Esophagus muscularis mucosa (tissue), 4 donors: ENCODE measurements around the gene MARK3. TPM values are rescaled to one million over a fixed set of nuclear protein-coding genes. Genes with fewer than 3 reads are reported as not detected.
A peak's percentile ranks its signal among the peaks of the same experiment; 100 is the strongest.

Source experiments
- DNase-seq: peaks from one replicate; pipeline ENCODE4 v3.0.0-alpha.2; 2017; ENCODE audit errors: extremely low spot score
- H3K27ac ChIP-seq, 4 donors: fragments of 200-600 bp; sonication (generic); replicated peaks in 1 of 4; 1 replicate in 3 of 4; 2 replicates in 1 of 4; pipeline ENCODE4 v1.5.1; 2016 to 2019; ENCODE audit warnings: mild to moderate bottlenecking in 1 of 4
- H3K27me3 ChIP-seq, 4 donors: fragments of 200-600 bp; sonication (generic); one replicate each; pipeline versions ENCODE4 v1.5.1 to v1.6.0; 2016 to 2019
- H3K36me3 ChIP-seq, 4 donors: fragments of 200-600 bp; sonication (generic); one replicate each; pipeline ENCODE4 v1.5.1; 2016 to 2019
- H3K4me1 ChIP-seq, 4 donors: fragments of 200-600 bp; sonication (generic); one replicate each; pipeline ENCODE4 v1.5.1; 2016 to 2019
- H3K4me3 ChIP-seq, 4 donors: fragments of 200-600 bp; sonication (generic); 1 replicate in 2 of 4; 2 replicates in 2 of 4; pipeline ENCODE4 v1.5.1; 2016 to 2019; ENCODE audit warnings: mild to moderate bottlenecking in 4 of 4, moderate library complexity in 1 of 4
- H3K9me3 ChIP-seq, 4 donors: fragments of 200-600 bp; sonication (generic); 1 replicate in 3 of 4; 2 replicates in 1 of 4; pipeline ENCODE4 v1.5.1; 2016 to 2019
- CTCF ChIP-seq, 3 experiments: fragments of 200-600 bp in 2 of 3; fragments of 450-650 bp in 1 of 3; sonication (generic) in 2 of 3; IDR thresholded peaks; one replicate each; pipeline ENCODE4 v1.5.1; 2017 to 2019; ENCODE audit warnings: antibody characterized with exemption in 3 of 3, mild to moderate bottlenecking in 2 of 3, moderate library complexity in 1 of 3
- EP300 ChIP-seq: sonication (generic); formaldehyde crosslinking; IDR thresholded peaks from one replicate; pipeline ENCODE4 v1.6.1; 2017; ENCODE audit warnings: antibody characterized with exemption
- POLR2A ChIP-seq: fragments of 450-650 bp; IDR thresholded peaks from one replicate; pipeline ENCODE4 v1.6.1; 2017; ENCODE audit warnings: antibody characterized with exemption, moderate library complexity, mild to moderate bottlenecking, low read depth
- POLR2AphosphoS5 ChIP-seq, 2 donors: sonication (generic); formaldehyde crosslinking; IDR thresholded peaks; one replicate each; pipeline ENCODE4 v1.6.1; 2017; ENCODE audit warnings: antibody characterized with exemption in 2 of 2
- WGBS: methylation state at CpG from one replicate; pipeline ENCODE4 v1.1.5; 2018; 5-methylcytosine and 5-hydroxymethylcytosine counted together
- intact Hi-C: fragments of 100-400 bp; cut with DNase I; formaldehyde crosslinking; loops from one replicate; pipeline ENCODE4 v1.15.1; 2023
- total RNA-seq, 4 donors: library from RNA; depleted of rRNA; stranded (reverse); fragments of >200 nt; gene quantifications; one replicate each; pipeline versions ENCODE4 v1.1.0 to v1.2.1, GENCODE V29; 2016

MARK3 gene
- total RNA-seq, 4 donors from 2014 or later: 57.4 to 78.1 (median 68.1) TPM

- no peak for TF ChIP-seq CTCF (IDR thresholded peaks at IDR 0.05)
- no peak for TF ChIP-seq POLR2A
- intact Hi-C loops: no loop called here
- DNase-seq: no peak
- no peak overlapping the region for H3K27ac ChIP-seq
- peaks cover 0 to 16% (median 14%) of the 10 kb centered on the region in 4 donors for H3K36me3 ChIP-seq
- H3K4me3 ChIP-seq: no peak overlapping the region
- H3K9me3 ChIP-seq: no peaks in the 10 kb centered on the region
- H3K4me1 ChIP-seq: peaks cover 55 to 86% (median 84%) of the 10 kb centered on the region in 4 donors
- WGBS: 72% methylated on average over 10 of the region's 10 CpGs
- H3K27me3 ChIP-seq: no peaks in the 10 kb centered on the region
Observed at GRCh38 chr14:103401223-103402214, 16.3 kb downstream of the MARK3 start.

- peaks cover 49 to 77% (median 75%) of the 10 kb centered on the region in 4 donors for H3K4me1 ChIP-seq
- H3K27ac ChIP-seq: no peak overlapping the region
- 90% methylated on average over 2 of the region's 2 CpGs for WGBS
Observed at GRCh38 chr14:103402695-103403094, 17.5 kb downstream of the MARK3 start.

GRCh38 chr14:103404032-103404918, 19.1 kb downstream of the MARK3 start:
- Histone ChIP-seq H3K4me3 (no peak overlapping the region), H3K27ac (peak overlapping the region in 2 of 4 donors; percentile 1 to 11), H3K9me3 (no peaks in the 10 kb centered on the region), H3K27me3 (no peaks in the 10 kb centered on the region), H3K4me1 (peaks cover 42 to 77% (median 73%) of the 10 kb centered on the region in 4 donors), H3K36me3 (peaks cover 6 to 39% (median 17%) of the 10 kb centered on the region in 4 donors)
- intact Hi-C loops: no loop called here
- TF ChIP-seq EP300 (no peak), POLR2A (no peak), CTCF (IDR thresholded peaks at IDR 0.05) (no peak), POLR2AphosphoS5 (IDR thresholded peaks at IDR 0.05) (no peak)
- 71% methylated on average over 9 of the region's 9 CpGs for WGBS
- DNase-seq: no peak

More at GRCh38 chr14:103402695-103403094, 17.5 kb downstream of the MARK3 start:
- peaks cover under 1 to 28% (median 15%) of the 10 kb centered on the region in 4 donors for H3K36me3 ChIP-seq
- H3K27me3 ChIP-seq: no peaks in the 10 kb centered on the region
- no peak for DNase-seq
- intact Hi-C loops: no loop called here
- TF ChIP-seq POLR2A (no peak), EP300 (no peak), CTCF (IDR thresholded peaks at IDR 0.05) (no peak), POLR2AphosphoS5 (IDR thresholded peaks at IDR 0.05) (no peak)
- no peaks in the 10 kb centered on the region for H3K9me3 ChIP-seq
- no peak overlapping the region for H3K4me3 ChIP-seq

- peaks cover 40 to 70% (median 67%) of the 10 kb centered on the region in 4 donors for H3K4me1 ChIP-seq
- H3K27ac ChIP-seq: peak overlapping the region in 1 of 4 donors; percentile 11
- 80% methylated on average over 7 of the region's 7 CpGs for WGBS
- TF ChIP-seq POLR2A (no peak), POLR2AphosphoS5 (IDR thresholded peaks at IDR 0.05) (peak in 1 of 2 donors; percentile 29)
- no peak for DNase-seq
- H3K4me3 ChIP-seq: no peak overlapping the region
- peaks cover 6 to 39% (median 17%) of the 10 kb centered on the region in 4 donors for H3K36me3 ChIP-seq
- no peaks in the 10 kb centered on the region for H3K27me3 ChIP-seq
- H3K9me3 ChIP-seq: no peaks in the 10 kb centered on the region
- intact Hi-C loops: no loop called here
Observed at GRCh38 chr14:103404920-103405319, 19.7 kb downstream of the MARK3 start.
